ENCODE data around the gene SLC35B2.

SLC35B2 gene

GRCh38 chr6:44255105-44255808 lies 2.1 kb downstream of the SLC35B2 start:
- no peak for DNase-seq

- DNase-seq: no peak
These were observed 2.9 kb downstream of the SLC35B2 start for GRCh38 chr6:44254191-44255104.

GRCh38 chr6:44253307-44254101 lies 3.8 kb downstream of the SLC35B2 start:
- no peak for DNase-seq

GRCh38 chr6:44251576-44252524 lies 5.5 kb downstream of the SLC35B2 start:
- no peak for DNase-seq

- no peak for DNase-seq
These were observed 6.6 kb downstream of the SLC35B2 start for GRCh38 chr6:44250718-44251123.

GRCh38 chr6:44250067-44250717 lies 7.1 kb downstream of the SLC35B2 start:
- DNase-seq: no peak

GRCh38 chr6:44249082-44249748 lies 8.1 kb downstream of the SLC35B2 start:
- no peak for DNase-seq

- DNase-seq: no peak
These were observed 8.7 kb downstream of the SLC35B2 start for GRCh38 chr6:44248579-44248978.

- DNase-seq: peak; percentile 76
These were observed 9.7 kb downstream of the SLC35B2 start for GRCh38 chr6:44247338-44248302.

GRCh38 chr6:44246663-44247337 lies 10.5 kb downstream of the SLC35B2 start, which contains the start of gene HSP90AB1:
TSS of gene HSP90AB1 (plus strand) at chr6:44247101. CDS start at chr6:44248630, 1,529 bp downstream.
- peak; percentile 91 for DNase-seq

GRCh38 chr6:44245912-44246662 lies 11.2 kb downstream of the SLC35B2 start:
- peak; percentile 94 for DNase-seq

GRCh38 chr6:44245391-44245911 lies 11.9 kb downstream of the SLC35B2 start:
- no peak for DNase-seq

GRCh38 chr6:44243345-44243744 lies 14.0 kb downstream of the SLC35B2 start:
- no peak for DNase-seq

GRCh38 chr6:44238687-44239350 lies 18.5 kb downstream of the SLC35B2 start:
- no peak for DNase-seq

GRCh38 chr6:44237813-44238433 lies 19.4 kb downstream of the SLC35B2 start:
- peak; percentile 91 for DNase-seq
